GM18505 (cell line): ENCODE results near the gene OTUB2.

Experiments used
- ATAC-seq: cut with Tn5 transposase; IDR thresholded peaks from one replicate; pipeline ENCODE4 v1.9.1; 2021; ENCODE audit not compliant: unreplicated experiment
- POLR2A ChIP-seq: IDR thresholded peaks from 4 replicates; pipeline ENCODE4 v1.6.1; 2011; ENCODE audit warnings: borderline replicate concordance; ENCODE audit not compliant: insufficient read depth, insufficient read length; ENCODE audit errors: extremely low read depth

OTUB2 gene

DNA sequence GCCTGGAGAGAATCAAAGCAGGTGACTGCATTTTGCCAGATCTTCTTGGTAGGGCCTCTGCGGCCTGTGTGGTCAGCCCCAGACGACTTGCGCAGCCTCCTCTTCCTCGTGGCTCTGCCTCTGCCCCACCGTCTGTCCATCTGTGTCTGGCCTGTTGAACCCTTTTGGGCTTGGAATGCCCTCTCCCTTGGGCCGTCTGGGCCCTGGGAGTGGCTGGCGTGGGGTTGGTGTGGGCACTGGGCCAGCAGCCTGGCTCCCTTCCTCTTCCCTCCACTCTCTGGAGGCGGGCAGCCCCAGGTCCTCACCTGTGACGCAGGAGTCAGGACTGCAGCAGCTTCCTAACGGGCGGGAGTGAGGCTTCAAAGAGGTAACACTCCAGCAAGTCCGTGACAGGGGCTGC lies 38.8 kb upstream of the OTUB2 start:
- TF ChIP-seq POLR2A = no peak
- ATAC-seq = no peak

DNA sequence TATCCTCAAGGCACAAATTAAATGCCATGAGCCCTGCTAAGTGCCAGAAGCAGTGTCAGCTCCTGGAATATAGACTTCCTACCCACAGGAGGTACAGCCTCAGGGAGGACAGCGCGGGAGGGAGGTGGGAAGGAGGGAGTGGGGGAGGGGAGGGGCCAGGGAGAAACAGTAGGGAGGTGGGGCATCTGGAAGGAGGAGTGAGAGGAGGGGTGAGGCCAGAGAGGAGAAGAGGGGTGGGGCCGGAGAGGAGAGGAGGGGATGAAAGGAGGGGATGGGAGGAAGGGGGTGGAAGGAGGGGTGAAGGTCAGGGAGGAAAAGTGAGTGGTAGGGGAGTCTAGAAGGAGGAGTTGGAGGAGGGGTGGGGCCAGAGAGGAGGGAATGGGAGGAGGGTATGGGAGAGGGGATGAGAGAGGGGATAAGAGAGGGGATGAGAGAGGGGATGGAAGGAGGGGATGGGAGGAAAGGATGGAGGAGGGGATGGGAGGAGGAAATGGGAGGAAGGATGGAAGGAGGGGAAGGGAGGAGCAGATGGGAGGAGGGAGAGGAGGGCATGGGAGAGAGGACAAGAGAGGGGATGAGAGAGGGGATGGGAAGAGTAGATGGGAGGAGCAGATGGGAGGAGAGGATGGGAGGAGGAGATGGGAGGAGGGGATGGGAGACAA lies 38.2 kb upstream of the OTUB2 start:
- no peak for ATAC-seq
- no peak for TF ChIP-seq POLR2A

DNA sequence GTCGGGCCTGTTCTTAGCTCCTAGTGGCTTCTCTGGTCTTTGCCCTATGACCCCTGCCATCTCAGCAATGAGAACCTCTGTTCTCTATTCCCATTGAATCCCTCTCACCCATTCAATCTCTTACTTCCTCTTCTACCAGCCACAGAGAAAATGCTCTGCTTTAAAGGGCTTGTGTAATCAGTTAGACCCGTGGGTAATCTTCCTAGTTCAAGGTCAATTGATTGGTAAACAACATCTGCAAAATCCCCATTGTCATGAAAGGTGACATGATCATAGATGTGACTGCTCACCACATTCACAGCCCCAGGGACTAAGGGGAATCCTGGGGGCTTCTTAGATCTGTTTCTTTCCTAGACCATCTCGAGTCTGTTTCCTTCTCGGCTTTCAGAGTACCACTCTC lies 36.2 kb upstream of the OTUB2 start:
- ATAC-seq = no peak
- TF ChIP-seq POLR2A = no peak

DNA sequence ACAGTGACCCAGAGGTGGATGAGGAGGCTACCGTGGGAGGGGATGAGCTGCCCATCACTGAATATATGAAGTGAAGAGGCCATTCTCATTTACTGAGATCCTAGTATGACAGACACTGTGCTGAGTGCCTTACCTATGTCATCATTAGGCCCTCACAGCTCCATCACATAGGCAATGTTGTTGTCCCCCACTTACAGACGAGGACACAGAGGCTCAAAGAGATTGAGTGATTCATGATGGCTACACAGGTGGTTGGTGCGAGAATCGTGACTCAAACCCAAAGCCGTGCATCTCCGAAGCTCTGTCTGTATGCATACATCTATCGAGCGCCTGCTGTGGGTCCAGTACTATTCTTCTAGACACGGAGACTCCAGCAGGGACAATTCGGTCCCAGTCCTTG lies 34.9 kb upstream of the OTUB2 start:
- no peak for TF ChIP-seq POLR2A
- ATAC-seq = no peak

DNA sequence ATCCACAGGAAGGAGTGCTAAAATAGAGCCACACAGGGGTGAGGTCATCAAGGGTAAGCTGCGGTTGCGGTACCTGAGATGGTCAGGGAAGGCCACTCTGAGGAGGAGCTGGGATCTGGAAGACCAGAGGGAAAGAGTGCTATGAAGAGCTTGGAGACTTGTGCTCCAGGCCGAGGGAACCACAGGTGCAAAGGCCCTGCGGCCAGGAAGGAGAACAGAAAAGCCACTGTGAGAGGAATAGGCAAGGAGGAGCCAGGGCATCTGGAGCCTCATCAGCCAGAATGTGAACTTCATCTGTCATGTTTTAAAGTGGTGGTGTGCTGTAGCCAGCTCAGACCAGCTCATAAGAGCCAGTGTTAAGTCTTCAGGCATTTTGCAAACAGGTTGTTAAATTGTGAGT lies 34.5 kb upstream of the OTUB2 start:
- no peak for ATAC-seq

DNA sequence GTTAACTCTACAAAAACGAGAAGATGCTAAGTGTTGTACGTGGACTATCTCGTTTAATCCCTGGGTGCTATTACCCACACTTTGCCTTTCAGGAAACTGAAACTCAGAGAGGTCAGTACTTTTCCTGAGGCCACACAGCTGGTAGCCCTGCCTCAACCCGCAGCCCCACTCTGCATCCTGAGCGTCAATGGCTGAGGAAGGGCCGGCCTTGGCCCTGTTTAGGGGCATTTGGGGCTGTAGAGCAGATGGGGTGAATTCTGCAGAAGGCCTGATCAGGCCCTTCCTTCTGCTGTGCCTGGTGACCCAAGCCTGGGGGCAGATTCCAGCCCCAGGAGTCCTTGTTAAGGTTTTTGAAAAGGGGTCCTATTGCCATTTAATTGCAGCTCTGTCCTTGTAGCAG lies 32.8 kb upstream of the OTUB2 start:
- ATAC-seq = no peak
- no peak for TF ChIP-seq POLR2A

More for the DNA sequence above, 34.5 kb upstream of the OTUB2 start:
- TF ChIP-seq POLR2A = no peak

DNA sequence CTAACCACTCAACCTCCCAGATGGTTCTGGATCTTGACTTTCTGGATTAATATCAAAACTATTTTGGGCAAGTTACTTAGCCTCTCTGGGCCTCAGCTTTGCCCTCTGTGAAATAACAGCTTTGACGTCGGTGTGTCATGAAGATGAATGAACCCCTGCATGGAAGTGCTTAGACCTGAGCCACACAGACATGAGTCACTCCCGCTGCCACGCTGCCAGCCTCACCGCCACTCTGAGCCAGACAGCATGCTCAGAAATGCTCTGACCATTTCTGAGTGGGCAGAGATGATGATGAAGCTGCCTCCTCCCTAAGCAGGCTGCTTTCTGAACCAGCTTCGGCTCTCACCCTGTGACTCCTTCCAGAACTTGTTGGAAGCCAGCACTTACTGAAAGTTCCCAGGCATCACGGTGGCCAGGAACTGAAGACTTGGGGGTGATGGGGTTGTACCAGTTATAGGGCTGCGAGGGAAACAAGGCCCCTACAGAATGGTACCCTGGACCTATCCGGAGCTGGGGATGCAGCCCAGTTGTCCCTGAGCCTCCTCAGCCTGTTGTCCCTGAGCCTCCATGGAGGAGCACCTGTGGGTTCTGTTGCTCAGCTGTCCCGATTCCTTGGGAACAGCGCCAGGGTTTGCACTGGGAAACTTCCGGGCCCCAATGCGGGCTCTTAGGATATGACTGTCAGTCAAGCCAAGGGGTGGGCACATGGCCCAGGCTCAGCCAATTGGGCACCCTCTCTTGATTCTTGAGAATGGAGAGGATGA lies 31.0 kb upstream of the OTUB2 start:
- no peak for ATAC-seq
- no peak for TF ChIP-seq POLR2A

DNA sequence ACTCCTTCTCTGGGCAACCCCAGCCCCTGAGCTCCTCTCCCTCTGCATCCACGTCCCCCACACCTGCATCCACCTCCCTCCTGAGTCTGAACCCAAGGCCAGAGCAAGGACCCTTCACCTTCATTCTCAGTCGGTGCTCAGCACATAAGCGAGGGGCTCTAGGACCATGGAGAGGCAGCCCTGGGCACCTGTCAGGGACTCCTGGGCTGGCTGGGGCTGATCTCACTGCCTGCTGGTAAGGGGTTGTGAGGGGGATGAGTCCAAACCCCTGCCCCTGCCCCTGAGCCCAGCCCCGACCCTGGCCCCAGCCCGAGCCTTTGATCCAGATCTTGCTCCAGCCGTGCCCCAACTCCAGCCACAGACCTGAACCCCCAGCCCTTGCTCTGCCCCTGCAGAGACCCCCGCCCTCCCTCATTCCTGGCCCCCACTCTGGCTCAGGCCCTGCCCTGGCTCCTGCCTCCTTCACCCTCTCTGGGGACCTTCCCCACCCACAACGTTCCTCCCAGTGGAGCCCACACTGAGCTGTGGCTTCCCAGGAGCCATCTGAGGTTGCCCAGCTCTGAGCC lies 29.9 kb upstream of the OTUB2 start:
- ATAC-seq = no peak
- TF ChIP-seq POLR2A = no peak

DNA sequence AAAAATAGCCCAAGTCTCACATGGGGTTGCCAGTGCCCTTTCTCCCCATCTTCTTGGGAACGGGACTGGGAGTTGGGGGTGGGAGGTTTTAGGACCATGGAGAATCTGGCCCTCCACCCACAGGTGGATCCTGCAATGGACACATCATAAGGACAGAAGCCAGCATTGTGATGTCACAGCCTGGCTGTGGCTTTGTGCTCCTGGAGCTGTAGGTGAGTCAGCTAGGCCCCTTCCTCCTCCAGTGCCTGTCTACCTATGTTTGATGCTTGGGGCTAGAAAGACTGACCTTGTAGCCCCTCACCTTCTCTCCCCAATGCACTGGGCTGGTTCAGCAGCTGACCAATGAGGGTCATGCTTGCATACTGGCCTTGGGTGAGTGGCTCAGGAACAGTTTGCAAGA lies 29.1 kb upstream of the OTUB2 start, which contains the start of gene CCDC197:
Gene CCDC197, plus strand, starts transcription at position 220 of the 400 bp plus-strand sequence. CDS start 831 bp downstream, outside the sequence.
- TF ChIP-seq POLR2A = no peak
- ATAC-seq = no peak

DNA sequence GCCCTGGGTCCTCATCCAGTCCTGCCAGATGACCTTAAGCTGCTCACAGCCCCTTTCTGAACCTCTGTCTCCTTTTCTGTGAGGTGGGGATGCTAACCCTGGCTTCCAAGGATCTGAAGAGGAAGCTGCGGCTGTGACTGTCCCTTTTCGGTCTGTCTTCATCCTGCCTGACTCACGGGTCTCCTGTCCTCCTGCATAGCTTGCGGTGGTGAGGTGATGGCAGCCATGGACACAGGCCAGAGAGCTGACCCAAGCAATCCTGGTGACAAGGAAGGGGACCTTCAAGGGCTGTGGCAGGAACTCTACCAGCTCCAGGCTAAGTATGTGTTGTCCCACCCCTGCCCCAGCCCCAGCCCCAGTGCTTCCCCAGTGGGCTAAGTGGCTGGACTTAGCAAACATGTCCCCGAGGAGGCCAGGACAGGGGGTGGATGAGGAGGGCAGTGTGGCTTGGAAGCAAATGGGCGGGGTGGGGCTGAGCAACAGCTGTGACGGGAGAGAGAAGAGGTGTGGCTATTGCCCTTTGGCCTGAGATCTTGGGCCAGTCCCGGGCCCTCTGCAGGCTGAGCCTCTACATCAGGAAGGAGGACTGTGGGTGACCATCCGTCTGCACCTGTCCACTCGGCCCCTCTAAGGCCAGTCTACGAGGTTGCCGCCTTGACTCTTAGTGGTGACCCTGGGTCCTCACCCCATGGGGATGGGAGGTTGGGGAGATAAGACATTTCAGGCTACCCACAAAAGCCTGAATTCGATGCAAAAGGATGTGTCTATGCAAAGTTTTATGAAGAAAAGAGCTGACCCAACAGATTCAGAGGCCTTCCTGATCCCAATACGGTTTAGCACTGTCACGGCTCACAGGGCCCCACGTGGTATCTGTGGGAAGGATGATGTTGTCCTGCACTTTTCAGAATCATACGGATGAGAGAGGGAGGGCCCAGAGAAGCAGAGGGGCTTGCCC lies 27.9 kb upstream of the OTUB2 start:
- ATAC-seq = no peak
- no peak for TF ChIP-seq POLR2A

DNA sequence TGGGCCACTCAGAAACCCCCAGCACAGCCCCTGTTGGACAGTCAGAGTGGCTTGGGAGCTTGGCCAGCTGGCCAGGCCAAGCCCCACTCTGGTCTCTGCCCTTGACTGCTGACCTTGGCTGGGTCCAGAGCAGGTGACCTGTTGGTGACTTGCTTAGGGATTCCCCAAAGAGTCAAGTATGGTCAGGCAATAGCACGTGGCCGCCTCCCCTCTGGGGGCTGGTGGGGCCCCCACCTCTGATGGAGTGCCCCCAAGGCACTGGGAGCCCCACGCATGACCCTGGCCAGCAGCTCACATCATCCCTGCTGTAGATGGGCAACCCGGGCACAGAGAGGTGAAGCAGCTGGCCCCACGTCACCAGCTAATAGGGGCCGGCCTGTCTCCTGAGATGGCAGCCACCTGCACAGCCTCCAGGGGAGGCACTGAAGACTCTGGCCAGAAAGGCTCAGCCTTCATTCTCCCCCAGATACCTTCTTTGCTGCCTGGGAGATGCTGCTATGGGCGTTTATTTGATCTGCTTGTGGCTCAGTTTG lies 27.2 kb upstream of the OTUB2 start:
- no peak for TF ChIP-seq POLR2A
- no peak for ATAC-seq

DNA sequence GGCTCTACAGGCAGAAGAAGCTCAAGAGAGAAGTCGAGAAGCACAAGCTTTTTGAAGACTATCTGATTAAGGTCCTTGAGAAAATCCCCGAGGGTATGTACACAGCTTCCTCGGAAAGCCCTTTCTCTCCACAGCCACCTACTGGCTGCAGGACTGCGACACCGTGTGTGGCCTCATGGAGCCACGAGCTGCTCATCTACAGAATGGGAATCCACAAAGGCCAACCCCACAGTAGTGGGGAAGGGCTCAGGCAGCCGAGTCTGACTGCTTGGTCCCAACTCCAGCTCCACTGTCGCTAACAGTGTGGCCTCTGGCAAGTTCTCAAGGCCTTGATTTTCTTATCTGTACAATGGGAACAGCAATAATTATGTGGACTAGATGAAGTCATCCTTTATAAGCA lies 26.6 kb upstream of the OTUB2 start:
- no peak for ATAC-seq
- no peak for TF ChIP-seq POLR2A

DNA sequence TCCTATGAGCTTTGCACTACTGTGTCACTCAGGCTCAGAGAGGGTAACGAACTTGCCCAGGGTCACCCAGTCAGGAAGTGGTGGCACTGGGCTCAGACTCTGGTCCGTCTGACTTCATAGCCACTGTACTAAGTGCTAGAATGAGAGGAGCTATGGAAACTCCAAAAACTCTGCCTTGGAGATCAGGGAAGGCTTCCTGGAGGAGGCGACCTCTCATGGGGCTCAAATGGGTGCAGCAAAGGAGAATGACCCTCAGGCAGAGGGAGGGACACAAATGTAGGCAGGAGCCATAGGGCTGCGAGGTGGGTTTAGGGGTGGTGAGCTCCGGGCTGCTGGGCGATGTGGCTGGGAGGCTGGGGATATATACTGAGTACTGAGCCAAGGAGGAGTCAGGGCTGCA lies 25.9 kb upstream of the OTUB2 start:
- ATAC-seq = no peak
- TF ChIP-seq POLR2A = no peak
